HG02623 (cell line): ENCODE results near the gene SLC7A6.

Source experiments
- ATAC-seq: cut with Tn5 transposase; IDR thresholded peaks from one replicate; pipeline ENCODE4 v1.9.1; 2021; ENCODE audit warnings: moderate library complexity; ENCODE audit not compliant: unreplicated experiment

SLC7A6 gene

GRCh38 chr16:68234188-68235107, 29.9 kb upstream of the SLC7A6 start:
- no peak for ATAC-seq

DNA sequence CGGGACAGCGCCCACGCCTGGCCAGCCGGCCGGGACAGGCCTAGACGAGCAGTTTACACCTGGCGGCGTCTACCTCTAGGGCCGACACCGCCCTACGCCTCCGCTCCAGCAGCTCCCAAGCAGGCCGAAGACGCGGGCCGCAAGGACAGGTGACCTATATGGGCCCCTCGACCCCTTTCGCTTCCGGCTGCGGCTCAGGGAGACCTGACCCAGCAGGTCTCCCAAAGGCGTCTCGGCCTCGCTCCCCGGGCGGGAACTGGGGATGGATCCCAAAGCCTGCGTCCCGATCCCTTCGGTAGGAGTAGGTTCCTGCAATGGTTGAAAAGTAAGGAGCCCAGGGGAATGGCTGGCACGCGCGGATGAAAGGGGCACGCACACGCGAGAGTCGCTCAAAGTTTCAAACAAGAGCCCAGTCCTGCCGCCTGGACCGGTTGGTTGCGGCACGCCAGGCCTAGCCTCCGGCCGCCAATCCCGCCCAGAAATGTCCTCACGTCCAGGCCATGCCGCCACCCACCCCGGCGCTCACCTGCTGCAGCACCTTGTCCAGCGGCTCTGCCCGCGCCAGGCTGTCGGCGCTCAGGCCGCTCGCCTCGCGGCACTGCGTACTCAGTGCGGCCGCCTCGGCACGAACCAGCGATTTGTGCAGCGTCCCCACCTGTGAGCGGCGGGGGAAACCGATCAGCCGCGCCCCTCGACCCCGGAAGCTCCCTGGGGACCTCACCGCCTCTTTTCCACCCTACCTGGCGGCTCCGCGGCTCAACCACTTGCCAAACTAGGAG, 29.0 kb upstream of the SLC7A6 start:
- no peak for ATAC-seq

GRCh38 chr16:68235887-68236136, 28.5 kb upstream of the SLC7A6 start, which contains the start of gene ESRP2:
Gene ESRP2, minus strand, starts transcription at chr16:68236127. Its CDS starts 82 bp downstream, at chr16:68236045.
- no peak for ATAC-seq

DNA sequence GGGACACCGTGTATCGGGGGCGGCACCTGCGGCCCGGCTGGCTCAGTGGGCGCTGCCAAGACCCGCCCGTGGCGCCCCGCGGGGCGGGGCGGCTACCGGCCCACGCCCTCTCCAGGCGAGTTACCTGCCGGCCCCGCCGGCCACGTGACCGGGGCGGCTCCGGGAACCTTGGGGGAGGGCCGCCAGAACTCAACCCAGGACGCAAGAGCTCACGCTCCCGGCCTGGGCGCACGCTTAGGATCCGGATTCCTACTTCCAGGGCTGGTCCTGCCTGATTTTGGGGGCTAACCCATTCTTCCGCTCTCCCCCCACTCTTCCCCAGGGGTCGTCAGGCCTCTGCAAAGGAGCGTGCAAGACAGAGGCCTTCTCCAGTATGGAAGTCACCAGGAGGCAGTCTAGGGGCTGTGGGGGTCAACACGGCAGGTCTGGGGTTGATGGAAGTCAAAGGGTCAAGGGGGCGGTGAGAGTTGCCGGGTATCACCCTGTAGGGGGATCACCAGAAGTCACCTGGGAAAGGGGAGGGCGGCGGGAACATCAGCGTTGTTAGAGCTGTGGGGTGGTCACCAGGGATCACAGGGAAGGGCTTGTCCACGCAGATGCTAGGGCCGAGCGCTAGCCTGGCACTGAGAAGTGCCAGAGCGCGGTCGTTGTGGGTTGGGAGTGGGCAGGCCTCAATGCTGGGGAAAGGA, 28.0 kb upstream of the SLC7A6 start:
- no peak for ATAC-seq

DNA sequence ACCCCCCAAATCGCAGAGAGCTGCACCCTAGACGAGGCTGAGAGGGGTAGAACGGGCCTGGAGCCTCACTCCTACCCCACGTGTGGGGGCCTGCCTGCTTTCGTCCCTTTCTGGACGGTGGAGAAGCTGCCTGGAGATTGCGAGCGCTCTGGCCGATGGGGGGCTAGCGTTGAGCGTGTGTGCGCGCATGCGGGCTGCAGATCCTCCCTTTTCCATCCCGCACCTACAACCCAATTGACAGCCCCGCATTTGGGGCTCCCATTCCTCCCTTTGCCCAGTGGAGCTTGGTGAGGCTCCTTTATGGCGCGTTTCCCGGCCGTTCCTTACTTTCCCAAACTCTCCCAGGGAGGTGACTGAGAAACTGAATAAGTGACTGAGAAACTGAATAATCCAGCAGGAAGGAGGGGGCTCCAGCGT, 27.5 kb upstream of the SLC7A6 start:
- ATAC-seq, result no peak

DNA sequence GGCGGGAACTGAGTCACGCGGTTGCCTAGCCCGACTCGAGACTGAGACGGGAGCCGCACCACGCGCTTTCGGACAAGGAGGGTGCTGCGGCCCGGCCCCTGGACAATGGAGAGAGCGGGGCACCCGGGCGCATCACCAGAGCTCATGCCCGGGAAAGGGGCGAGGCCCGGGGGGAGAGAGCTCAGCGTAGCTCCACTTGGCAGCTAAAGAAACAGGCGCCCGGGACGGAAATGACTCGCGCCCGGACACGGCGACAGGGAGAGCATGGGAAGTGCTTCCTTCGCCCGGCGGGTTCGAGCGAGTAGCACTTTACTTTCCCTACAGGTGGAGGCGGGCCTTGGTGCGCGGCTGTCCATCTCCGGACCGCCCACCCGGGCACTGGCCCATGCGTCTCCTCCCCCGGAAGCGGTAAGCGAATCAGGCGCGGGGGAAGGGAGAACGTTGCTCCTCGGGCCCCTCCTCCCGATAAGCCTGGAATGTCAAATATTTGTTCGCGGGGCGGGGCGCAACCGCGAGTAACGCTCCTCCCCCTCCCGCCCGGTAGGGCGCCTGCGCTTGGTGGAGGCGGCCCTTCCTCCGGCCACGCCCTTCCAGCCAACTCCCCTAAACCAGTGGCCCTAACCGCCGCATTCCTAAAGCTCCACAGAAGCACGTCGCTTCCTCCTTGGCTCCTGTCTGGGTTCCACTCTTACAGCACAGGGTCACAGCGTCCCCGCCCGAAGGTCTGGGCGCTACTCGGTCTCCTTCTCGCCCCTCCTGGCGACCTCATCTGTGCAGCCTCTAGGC, 26.9 kb upstream of the SLC7A6 start:
- peak; percentile 77 for ATAC-seq

DNA sequence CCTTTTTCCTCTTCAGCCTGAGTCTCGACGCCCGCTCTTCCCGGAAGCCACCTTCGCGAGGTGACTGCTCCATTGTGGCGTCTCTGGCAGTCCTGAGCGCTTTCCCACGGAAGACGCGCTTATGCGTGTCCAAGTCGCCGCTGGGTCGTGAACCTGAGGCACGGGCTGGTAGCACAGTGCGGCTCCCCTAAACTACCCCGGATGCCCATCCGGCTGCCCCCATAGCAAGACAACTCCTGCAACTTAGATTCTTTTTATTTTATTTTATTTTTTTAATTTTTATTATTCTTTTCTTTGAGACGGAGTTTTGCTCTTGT, 26.3 kb upstream of the SLC7A6 start:
- ATAC-seq, result no peak

DNA sequence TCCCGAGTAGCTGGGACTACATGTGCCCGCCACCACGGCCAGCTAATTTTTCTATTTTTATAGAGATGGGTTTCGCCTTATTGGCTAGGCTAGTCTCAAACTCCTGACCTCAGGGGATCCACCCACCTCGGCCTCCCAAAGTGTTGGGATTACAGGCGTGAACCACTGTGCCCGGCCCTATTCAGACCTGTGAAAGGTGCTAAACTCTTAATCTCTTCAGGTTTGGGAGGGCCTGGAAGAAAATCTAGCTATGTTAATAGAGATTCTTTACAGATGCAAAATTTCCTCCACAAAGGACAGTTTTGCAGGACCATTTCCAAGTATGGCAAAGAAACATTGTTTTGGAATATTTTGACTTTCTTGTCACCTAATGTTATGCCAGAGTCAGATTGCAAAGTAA, 22.2 kb upstream of the SLC7A6 start:
- no peak for ATAC-seq

GRCh38 chr16:68242926-68243858, 21.1 kb upstream of the SLC7A6 start:
- ATAC-seq, result no peak

- no peak for ATAC-seq
These were observed 19.8 kb upstream of the SLC7A6 start for GRCh38 chr16:68244481-68244902.

DNA sequence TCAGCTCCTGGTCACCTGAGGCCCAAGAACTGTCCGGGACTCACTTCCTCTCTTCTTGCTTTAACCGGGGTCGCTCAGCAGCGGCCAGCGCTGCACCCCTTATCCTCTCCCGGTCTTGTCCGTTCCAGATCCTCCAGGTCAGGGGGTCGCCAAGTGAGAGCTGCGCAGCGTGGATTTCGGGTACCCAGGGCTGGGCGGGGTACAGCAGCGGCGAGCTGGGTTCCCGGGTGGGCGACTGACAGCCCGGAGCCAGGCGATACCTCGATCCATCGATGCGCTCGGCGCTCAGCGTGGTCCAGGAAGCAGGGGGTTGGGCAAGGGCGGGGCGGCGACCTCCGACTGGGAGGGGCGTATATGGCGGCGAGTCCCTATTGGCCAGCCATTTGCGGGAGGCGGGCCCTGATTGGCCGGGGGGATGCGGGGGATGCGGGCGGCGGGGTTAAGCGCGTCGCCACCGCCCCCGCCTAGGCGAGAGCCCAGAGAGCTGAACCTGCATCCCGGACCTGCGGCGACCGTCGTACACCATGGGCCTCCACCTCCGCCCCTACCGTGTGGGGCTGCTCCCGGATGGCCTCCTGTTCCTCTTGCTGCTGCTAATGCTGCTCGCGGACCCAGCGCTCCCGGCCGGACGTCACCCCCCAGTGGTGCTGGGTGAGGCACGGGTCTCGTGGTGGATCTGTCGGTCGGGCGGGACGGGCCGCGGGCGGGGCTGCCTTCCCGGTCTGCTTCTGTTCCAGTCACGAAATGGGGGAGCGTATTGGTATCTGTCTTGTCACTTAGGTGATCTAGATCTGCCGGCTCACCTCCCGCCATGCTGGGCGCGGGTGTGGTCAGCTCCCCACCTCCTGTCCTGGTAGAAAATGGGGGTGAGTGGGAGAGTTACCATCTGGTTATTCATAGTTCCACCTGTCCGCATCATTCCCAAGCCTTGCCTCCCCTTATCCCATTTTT, 19.1 kb upstream of the SLC7A6 start, which contains the start of gene PLA2G15:
PLA2G15 (plus strand) TSS at position 471 of the 951 bp plus-strand sequence; CDS start at position 525, 54 bp downstream.
- peak; percentile 86 for ATAC-seq

- ATAC-seq, result no peak
These were observed 18.2 kb upstream of the SLC7A6 start for GRCh38 chr16:68246121-68246520.

DNA sequence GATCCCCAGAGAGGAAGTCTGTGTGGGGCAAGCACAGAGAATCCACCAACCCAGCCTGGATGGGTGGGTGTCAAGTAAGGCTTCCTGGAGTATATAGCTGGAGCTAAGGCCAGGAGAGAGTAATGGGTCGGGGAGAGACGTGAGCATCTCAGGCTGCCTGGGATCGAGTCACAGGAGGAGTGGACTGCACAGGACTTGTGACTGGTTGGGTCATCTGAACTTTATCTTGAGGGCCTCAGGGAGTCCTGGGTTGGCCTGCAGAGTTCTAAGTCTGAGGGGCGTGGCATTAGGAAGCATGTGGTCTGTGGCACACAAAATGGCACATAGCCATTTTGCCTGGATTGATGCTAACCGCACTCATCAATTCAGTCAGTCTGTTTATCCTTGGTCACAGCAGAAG, 17.7 kb upstream of the SLC7A6 start:
- no peak for ATAC-seq

DNA sequence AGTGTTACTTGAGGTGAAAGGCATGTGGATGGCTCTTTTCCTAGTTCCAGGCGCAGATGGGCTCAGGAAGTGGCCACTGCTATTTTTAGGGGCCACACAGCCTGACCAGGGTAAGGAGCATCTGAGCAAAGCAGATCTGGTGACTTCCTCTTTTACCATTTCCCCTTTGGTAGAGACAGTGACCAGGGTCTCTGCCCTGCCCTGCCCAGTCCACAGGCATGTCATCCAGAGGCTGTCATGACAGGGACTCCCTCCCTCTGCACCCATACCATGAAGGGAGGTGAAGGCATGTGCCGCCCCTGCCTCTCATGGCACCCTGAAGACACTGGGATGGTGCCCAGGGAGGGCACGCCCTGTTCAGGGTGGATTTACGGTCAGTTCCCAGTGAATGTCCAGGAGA, 16.9 kb upstream of the SLC7A6 start:
- no peak for ATAC-seq

- ATAC-seq, result no peak
These were observed 16.4 kb upstream of the SLC7A6 start for GRCh38 chr16:68247932-68248331.

GRCh38 chr16:68249371-68249770, 15.0 kb upstream of the SLC7A6 start:
- ATAC-seq, result no peak

- ATAC-seq, result no peak
These were observed 13.4 kb upstream of the SLC7A6 start for GRCh38 chr16:68250951-68251350.

GRCh38 chr16:68251832-68252231, 12.5 kb upstream of the SLC7A6 start:
- ATAC-seq, result no peak

DNA sequence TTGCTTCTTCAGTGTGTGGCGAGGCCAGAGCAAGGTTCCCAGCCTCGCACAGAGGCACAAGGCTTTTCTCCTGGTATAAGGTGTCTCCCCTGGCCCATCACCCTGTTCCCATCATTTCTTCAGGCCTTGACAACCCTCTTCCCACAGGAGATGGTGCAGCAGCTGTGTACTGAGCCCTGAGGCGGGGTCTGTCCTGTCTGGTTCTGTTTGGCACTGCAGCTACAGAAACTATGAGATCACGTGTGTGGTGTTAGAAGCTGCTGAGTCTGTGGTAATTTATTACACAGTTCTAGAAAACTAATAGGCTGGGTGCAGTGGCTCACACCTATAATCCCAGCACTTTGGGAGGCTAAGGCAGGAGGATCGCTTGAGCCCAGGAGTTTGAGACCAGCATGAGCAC, 11.9 kb upstream of the SLC7A6 start:
- no peak for ATAC-seq
